GM12891 (cell line): ENCODE measurements around the gene KTI12.
"Not testable (repeated sequence)": the region's sequence is repeated elsewhere in the genome, so short reads cannot be mapped to it uniquely, and the experiment has no call there.

Experiments used
- DNase-seq: peaks from one replicate; pipeline ENCODE4 v3.0.0; 2011; ENCODE audit warnings: low spot score; ENCODE audit not compliant: insufficient read length
- FAIRE-seq: peaks from 2 replicates; lab custom pipeline; 2011; peaks lifted over from hg19 to GRCh38; lab: Jason Lieb, UNC
- PAX5 ChIP-seq: IDR thresholded peaks from 2 replicates; pipeline ENCODE4 v1.6.1; 2011; ENCODE audit warnings: low read length, moderate library complexity, mild to moderate bottlenecking; ENCODE audit not compliant: insufficient read depth, severe bottlenecking
- POLR2A ChIP-seq: IDR thresholded peaks from 2 replicates; pipeline ENCODE4 v1.6.1; 2011; ENCODE audit warnings: low read depth, low read length, control low read depth
- POLR2AphosphoS5 ChIP-seq: IDR thresholded peaks from 2 replicates; pipeline ENCODE4 v1.6.1; 2011; ENCODE audit warnings: low read depth, low read length, control low read depth
- POU2F2 ChIP-seq: IDR thresholded peaks from 2 replicates; pipeline ENCODE4 v1.6.1; 2011; ENCODE audit warnings: low read depth, mild to moderate bottlenecking, control low read depth, low read length, moderate library complexity
- SPI1 ChIP-seq: IDR thresholded peaks from 2 replicates; pipeline ENCODE4 v1.6.1; 2011; ENCODE audit warnings: low read depth, low read length, control low read depth
- TAF1 ChIP-seq: IDR thresholded peaks from 2 replicates; pipeline ENCODE4 v1.6.1; 2011; ENCODE audit warnings: low read depth, low read length, control low read depth

Gene KTI12

GRCh38 chr1:52045236-52045635 lies 11.6 kb upstream of the KTI12 start:
- TF ChIP-seq POLR2AphosphoS5 (no peak), PAX5 (no peak), SPI1 (no peak), POLR2A (no peak), TAF1 (no peak), POU2F2 (no peak)
- FAIRE-seq (no peak), DNase-seq (no peak)

DNA sequence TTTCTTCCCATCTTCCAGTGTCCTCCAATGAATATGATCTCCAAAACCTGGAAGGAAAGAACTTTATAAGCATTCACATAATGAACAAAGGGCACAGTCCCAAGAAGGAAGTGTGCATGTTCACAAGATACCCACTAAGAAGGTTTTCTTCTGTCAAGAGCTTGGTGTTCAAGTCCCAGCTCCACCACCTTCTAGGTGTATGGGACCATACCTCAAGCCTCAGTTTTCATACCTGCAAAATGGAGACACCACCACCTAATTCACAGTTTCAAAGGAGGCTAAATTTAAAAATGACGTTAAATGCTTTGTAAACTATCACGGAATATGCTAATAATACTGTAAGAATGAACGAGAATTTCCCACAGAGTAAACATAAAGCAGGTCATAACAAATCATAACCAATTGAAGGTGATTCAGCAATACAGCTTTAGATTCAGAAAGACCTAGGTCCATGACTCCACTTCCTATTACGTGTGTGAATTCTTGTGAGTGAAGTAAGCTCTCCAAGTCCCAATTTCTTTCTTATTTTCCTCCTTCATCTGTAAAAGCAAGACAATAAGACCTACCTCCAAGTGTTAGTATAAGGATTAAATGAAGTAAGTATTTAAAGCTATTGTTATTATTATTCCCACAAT lies 8.1 kb upstream of the KTI12 start:
- FAIRE-seq: no peak
- DNase-seq: no peak
- TF ChIP-seq TAF1: no peak

DNA sequence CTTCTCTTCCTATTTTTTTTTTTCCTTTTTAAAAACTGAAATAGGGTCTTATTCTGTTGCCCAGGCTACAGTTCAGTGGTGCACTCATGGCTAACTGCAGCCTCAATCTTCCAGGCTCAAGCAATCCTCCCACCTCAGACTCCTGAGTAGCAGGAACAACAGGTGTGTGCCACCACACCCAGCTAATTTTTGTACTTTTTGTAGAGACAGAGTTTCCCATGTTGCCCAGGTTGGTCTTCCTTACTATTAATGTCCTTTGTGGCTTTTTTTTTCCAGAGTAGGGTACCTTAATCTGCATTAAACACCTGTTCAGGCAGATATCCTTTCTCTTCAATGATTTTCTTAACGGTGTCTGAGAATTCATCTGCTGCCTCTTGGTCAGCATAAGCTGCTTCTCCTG lies 4.3 kb upstream of the KTI12 start:
- no peak for FAIRE-seq
- TF ChIP-seq POU2F2 (no peak), POLR2A (no peak), SPI1 (no peak), TAF1 (no peak), PAX5 (no peak), POLR2AphosphoS5 (no peak)
- no peak for DNase-seq

GRCh38 chr1:52037402-52037814 lies 3.8 kb upstream of the KTI12 start:
- DNase-seq (no peak), FAIRE-seq (no peak)
- TF ChIP-seq POLR2A (no peak), TAF1 (no peak), POU2F2 (no peak), SPI1 (no peak), PAX5 (no peak), POLR2AphosphoS5 (no peak)

- no peak for TF ChIP-seq PAX5
- no peak for TF ChIP-seq POLR2AphosphoS5
- TF ChIP-seq SPI1: no peak
- no peak for TF ChIP-seq POLR2A
- no peak for TF ChIP-seq TAF1
- no peak for TF ChIP-seq POU2F2
- FAIRE-seq: no peak
- no peak for DNase-seq
Observed at GRCh38 chr1:52034050-52034384, 407 bp upstream of the KTI12 start.

- DNase-seq (no peak), FAIRE-seq (peak; percentile 85)
- TF ChIP-seq SPI1: no peak
- TF ChIP-seq TAF1: no peak
- no peak for TF ChIP-seq PAX5
- no peak for TF ChIP-seq POLR2AphosphoS5
- TF ChIP-seq POLR2A: no peak
- no peak for TF ChIP-seq POU2F2
Observed at GRCh38 chr1:52032785-52033131, 852 bp downstream of the KTI12 start.

- FAIRE-seq (peak; percentile 41), DNase-seq (no peak)
- TF ChIP-seq POLR2A (no peak; the same call in 1 of the 2 replicates), TAF1 (no peak), POLR2AphosphoS5 (no peak), PAX5 (no peak), POU2F2 (no peak), SPI1 (no peak)
Observed at GRCh38 chr1:52032124-52032784, 1.4 kb downstream of the KTI12 start.

DNA sequence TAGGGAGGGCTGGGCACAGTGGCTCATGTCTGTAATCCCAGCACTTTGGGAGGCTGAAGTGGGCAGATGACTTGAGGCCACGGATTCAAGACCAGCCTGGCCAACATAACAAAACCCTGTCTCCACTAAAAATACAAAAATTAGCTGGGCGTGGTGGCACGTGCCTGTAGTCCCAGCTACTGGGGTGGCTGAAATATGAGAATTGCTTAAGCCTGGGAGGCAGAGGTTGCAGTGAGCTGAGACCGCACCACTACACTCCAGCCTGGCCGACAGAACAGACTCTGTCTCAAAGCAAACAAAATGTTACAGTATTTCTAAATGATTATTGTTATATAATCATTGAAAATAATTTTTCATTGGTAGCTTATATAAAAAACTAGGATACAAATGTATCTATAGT lies 4.8 kb downstream of the KTI12 start:
- not testable (repeated sequence) for DNase-seq, FAIRE-seq

GRCh38 chr1:52028328-52028727 lies 5.3 kb downstream of the KTI12 start:
- TF ChIP-seq SPI1 (no peak), TAF1 (no peak), POU2F2 (no peak), PAX5 (no peak), POLR2A (no peak), POLR2AphosphoS5 (no peak)
- DNase-seq: no peak
- FAIRE-seq: no peak

GRCh38 chr1:52026278-52026677 lies 7.3 kb downstream of the KTI12 start:
- no peak for TF ChIP-seq TAF1
- DNase-seq (no peak), FAIRE-seq (no peak)

DNA sequence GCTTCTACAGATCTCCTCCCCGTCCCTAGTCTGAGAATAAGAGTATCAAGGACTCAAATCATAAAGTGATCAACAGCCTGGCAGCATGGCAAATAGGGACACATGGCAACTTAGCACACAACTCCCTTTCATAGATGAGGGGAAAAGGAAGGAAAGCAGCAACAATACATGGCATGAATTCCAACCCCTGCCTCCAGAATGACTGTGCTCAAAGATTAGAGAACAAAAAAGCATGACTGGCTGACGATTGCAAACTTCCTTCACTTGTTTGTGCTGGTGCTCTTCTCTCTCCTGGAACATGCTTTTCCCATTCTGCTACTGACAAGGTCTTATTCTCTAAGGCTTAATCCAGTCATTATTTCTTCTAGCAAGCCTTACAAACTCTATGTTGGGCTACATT lies 11.5 kb downstream of the KTI12 start:
- DNase-seq: no peak
- TF ChIP-seq PAX5: no peak
- TF ChIP-seq POU2F2: no peak
- no peak for TF ChIP-seq POLR2AphosphoS5
- TF ChIP-seq POLR2A: no peak
- FAIRE-seq: no peak
